Thymus (tissue), 11 donors: ENCODE measurements around the gene ZBTB47. TPM values are rescaled to one million over a fixed set of nuclear protein-coding genes. Genes with fewer than 3 reads are reported as not detected.

Experiments
- DNase-seq, 9 donors: peaks; one replicate each; pipeline ENCODE4 v3.0.0-alpha.2; 2013; ENCODE audit warnings: low spot score in 9 of 9, low read depth in 6 of 9, missing footprints in 1 of 9
- H3K27ac ChIP-seq, 2 donors: one replicate each; pipeline ENCODE4 v1.5.1; 2013; ENCODE audit warnings: control low read depth in 1 of 2, low read depth in 1 of 2, low read length in 1 of 2, mild to moderate bottlenecking in 1 of 2, moderate library complexity in 1 of 2
- H3K27me3 ChIP-seq, 2 donors: one replicate each; pipeline ENCODE4 v1.5.1; 2013; ENCODE audit warnings: low read length in 1 of 2; ENCODE audit not compliant: control insufficient read depth in 2 of 2, insufficient read depth in 1 of 2
- H3K36me3 ChIP-seq, 2 donors: one replicate each; pipeline ENCODE4 v1.5.1; 2013; ENCODE audit warnings: low read length in 1 of 2, mild to moderate bottlenecking in 1 of 2, moderate library complexity in 1 of 2; ENCODE audit not compliant: control insufficient read depth in 2 of 2, insufficient read depth in 2 of 2
- H3K4me1 ChIP-seq, 2 donors: one replicate each; pipeline ENCODE4 v1.5.1; 2013; ENCODE audit warnings: low read length in 2 of 2; ENCODE audit not compliant: control insufficient read depth in 2 of 2, insufficient read depth in 2 of 2
- H3K4me3 ChIP-seq, 2 donors: one replicate each; pipeline ENCODE4 v1.5.1; 2013; ENCODE audit warnings: low read length in 2 of 2, control low read depth in 1 of 2, mild to moderate bottlenecking in 1 of 2
- H3K9me3 ChIP-seq, 2 donors: one replicate each; pipeline ENCODE4 v1.5.1; 2013; ENCODE audit warnings: low read length in 1 of 2, mild to moderate bottlenecking in 1 of 2; ENCODE audit not compliant: control insufficient read depth in 2 of 2, insufficient read depth in 1 of 2
- WGBS: extraction: QIAGEN DNeasy Blood & Tissue Kit; methylation state at CpG from one replicate; pipeline ENCODE4 v1.1.7; 2013; 5-methylcytosine and 5-hydroxymethylcytosine counted together
- polyA plus RNA-seq: library from polyadenylated mRNA; stranded (reverse); fragments of 200-250 nt; gene quantifications from one replicate; pipeline ENCODE4 v1.2.3, GENCODE V29; 2013
- total RNA-seq: library from RNA; stranded (reverse); fragments of 120-200 nt; gene quantifications from one replicate; pipeline ENCODE4 v1.2.4, GENCODE V29; 2013
- donor health status: healthy.

The ZBTB47 gene
- total and polyA plus RNA-seq, 2 donors, result 2.5 to 5.1 TPM

- WGBS, result 98% methylated on average over 6 of the region's 6 CpGs
- Histone ChIP-seq H3K4me3 (no peak overlapping the region), H3K9me3 (no peaks in the 10 kb centered on the region), H3K4me1 (no peaks in the 10 kb centered on the region), H3K27ac (no peak overlapping the region), H3K36me3 (peaks cover 43 to 81% of the 10 kb centered on the region in 2 donors), H3K27me3 (no peaks in the 10 kb centered on the region)
- no peak for DNase-seq
Measured at GRCh38 chr3:42633544-42633943, 20.0 kb upstream of the ZBTB47 start.

GRCh38 chr3:42635111-42635510 lies 18.4 kb upstream of the ZBTB47 start:
- H3K9me3 ChIP-seq, result no peaks in the 10 kb centered on the region
- H3K36me3 ChIP-seq, result peaks cover 53 to 92% of the 10 kb centered on the region in 2 donors
- H3K27ac ChIP-seq, result no peak overlapping the region
- no peak for DNase-seq
- H3K4me1 ChIP-seq, result no peaks in the 10 kb centered on the region
- no peaks in the 10 kb centered on the region for H3K27me3 ChIP-seq
- 95% methylated on average over 2 of the region's 2 CpGs for WGBS
- no peak overlapping the region for H3K4me3 ChIP-seq

- Histone ChIP-seq H3K4me1 (no peaks in the 10 kb centered on the region), H3K27me3 (no peaks in the 10 kb centered on the region), H3K27ac (no peak overlapping the region), H3K4me3 (no peak overlapping the region), H3K36me3 (peaks cover 56 to 86% of the 10 kb centered on the region in 2 donors), H3K9me3 (no peaks in the 10 kb centered on the region)
- WGBS, result 98% methylated on average over 6 of the region's 6 CpGs
- no peak for DNase-seq
Measured at GRCh38 chr3:42637001-42637400, 16.5 kb upstream of the ZBTB47 start.

GRCh38 chr3:42638339-42638842 lies 15.1 kb upstream of the ZBTB47 start:
- DNase-seq, result no peak
- WGBS, result 92% methylated on average over 6 of the region's 6 CpGs
- H3K4me3 ChIP-seq, result no peak overlapping the region
- peaks cover 59 to 85% of the 10 kb centered on the region in 2 donors for H3K36me3 ChIP-seq
- H3K9me3 ChIP-seq, result no peaks in the 10 kb centered on the region
- H3K4me1 ChIP-seq, result no peaks in the 10 kb centered on the region
- no peaks in the 10 kb centered on the region for H3K27me3 ChIP-seq
- H3K27ac ChIP-seq, result no peak overlapping the region

- Histone ChIP-seq H3K9me3 (no peaks in the 10 kb centered on the region), H3K27ac (no peak overlapping the region), H3K4me3 (no peak overlapping the region), H3K4me1 (no peaks in the 10 kb centered on the region), H3K36me3 (peaks cover 60 to 86% of the 10 kb centered on the region in 2 donors), H3K27me3 (no peaks in the 10 kb centered on the region)
- DNase-seq, result no peak
- 97% methylated on average over 6 of the region's 6 CpGs for WGBS
Measured at GRCh38 chr3:42639192-42639591, 14.3 kb upstream of the ZBTB47 start.

- Histone ChIP-seq H3K27ac (no peak overlapping the region), H3K27me3 (no peaks in the 10 kb centered on the region), H3K4me1 (no peaks in the 10 kb centered on the region), H3K9me3 (no peaks in the 10 kb centered on the region), H3K36me3 (peaks cover 68 to 90% of the 10 kb centered on the region in 2 donors), H3K4me3 (no peak overlapping the region)
- no peak for DNase-seq
Measured at GRCh38 chr3:42640129-42640528, 13.4 kb upstream of the ZBTB47 start.

GRCh38 chr3:42640771-42641370 lies 12.6 kb upstream of the ZBTB47 start:
- no peak for DNase-seq
- 97% methylated on average over 6 of the region's 6 CpGs for WGBS

GRCh38 chr3:42647821-42648459 lies 5.6 kb upstream of the ZBTB47 start:
- Histone ChIP-seq H3K36me3 (peaks cover 45 to 60% of the 10 kb centered on the region in 2 donors), H3K27ac (no peak overlapping the region)

More at GRCh38 chr3:42640771-42641370, 12.6 kb upstream of the ZBTB47 start:
- no peak overlapping the region for H3K4me3 ChIP-seq
- H3K27ac ChIP-seq, result no peak overlapping the region
- H3K9me3 ChIP-seq, result no peaks in the 10 kb centered on the region
- peaks cover 70 to 91% of the 10 kb centered on the region in 2 donors for H3K36me3 ChIP-seq
- H3K27me3 ChIP-seq, result no peaks in the 10 kb centered on the region
- no peaks in the 10 kb centered on the region for H3K4me1 ChIP-seq

GRCh38 chr3:42649006-42649405 lies 4.5 kb upstream of the ZBTB47 start:
- DNase-seq, result no peak
- no peak overlapping the region for H3K27ac ChIP-seq

More at GRCh38 chr3:42647821-42648459, 5.6 kb upstream of the ZBTB47 start:
- WGBS, result 97% methylated on average over 5 of the region's 5 CpGs
- peaks cover 0 to 3% of the 10 kb centered on the region in 2 donors for H3K27me3 ChIP-seq
- no peaks in the 10 kb centered on the region for H3K9me3 ChIP-seq
- peaks cover 5 to 17% of the 10 kb centered on the region in 2 donors for H3K4me1 ChIP-seq
- DNase-seq, result no peak
- no peak overlapping the region for H3K4me3 ChIP-seq

More at GRCh38 chr3:42649006-42649405, 4.5 kb upstream of the ZBTB47 start:
- Histone ChIP-seq H3K9me3 (no peaks in the 10 kb centered on the region), H3K36me3 (peaks cover 36 to 49% of the 10 kb centered on the region in 2 donors), H3K4me3 (no peak overlapping the region), H3K27me3 (peaks cover 0 to 14% of the 10 kb centered on the region in 2 donors), H3K4me1 (peaks cover 5 to 25% of the 10 kb centered on the region in 2 donors)
- WGBS, result 95% methylated on average over 2 of the region's 2 CpGs
